ENCODE data around the gene CCDC157.

CCDC157 gene

DNA sequence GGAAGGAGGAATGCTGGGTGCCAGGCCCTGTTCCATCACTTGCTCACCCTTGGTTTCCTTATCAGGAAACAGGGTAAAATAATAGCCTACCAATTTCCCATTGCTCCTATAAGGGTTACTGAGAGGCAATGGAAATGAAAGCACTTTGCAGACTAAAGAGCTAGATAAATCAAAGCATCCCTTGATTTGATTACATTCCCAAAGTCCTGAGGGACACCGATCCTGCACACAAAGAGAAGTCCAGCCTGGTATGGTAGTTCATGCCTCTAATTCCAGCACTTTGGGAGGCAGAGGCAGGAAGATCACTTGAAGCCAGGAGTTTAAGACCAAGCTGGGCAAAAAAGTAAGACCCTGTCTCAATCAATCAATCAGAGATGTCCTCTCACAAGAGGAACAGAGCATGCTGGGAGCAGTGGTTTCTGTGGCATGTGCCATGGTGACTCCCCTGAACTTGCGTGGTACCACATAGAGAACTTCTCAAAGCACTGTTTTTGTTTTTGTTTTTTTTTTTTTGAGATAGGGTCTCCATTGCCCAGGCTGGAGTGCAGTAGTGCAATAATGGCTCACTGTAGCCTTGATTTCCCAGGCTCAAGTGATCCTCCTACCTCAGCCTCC lies 40.7 kb upstream of the CCDC157 start:
- no peak for DNase-seq (ENCODE audit: insufficient read length)
- no peak for FAIRE-seq
- no peak for TF ChIP-seq TAF1 (IDR thresholded peaks at IDR 0.05; ENCODE audit: borderline replicate concordance, low read depth, low read length)
- no peak for TF ChIP-seq POLR2AphosphoS5 (IDR thresholded peaks at IDR 0.05; ENCODE audit: low read depth, low read length)
- no peak for TF ChIP-seq POLR2A (IDR thresholded peaks at IDR 0.05; ENCODE audit: low read depth, low read length)

DNA sequence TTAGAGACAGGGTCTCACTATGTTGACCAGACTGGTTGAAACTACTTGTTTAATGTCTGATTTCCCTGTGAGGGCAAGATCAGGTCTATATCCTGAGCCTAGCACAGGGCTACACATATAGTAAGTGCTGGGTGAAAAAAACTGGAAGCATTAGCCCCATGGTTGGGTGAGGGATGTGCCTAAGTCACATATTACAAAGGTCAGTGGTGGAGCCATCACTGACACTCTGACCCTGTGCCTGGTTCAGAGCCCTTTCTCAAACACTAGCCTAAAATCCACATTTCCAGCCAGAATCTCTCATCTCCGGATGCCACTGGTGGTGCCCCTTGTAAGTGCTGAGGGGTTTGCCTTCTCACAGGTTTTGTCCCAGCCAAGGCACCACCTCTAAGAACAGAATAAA lies 39.0 kb upstream of the CCDC157 start:
- TF ChIP-seq TAF1 (IDR thresholded peaks at IDR 0.05; ENCODE audit: borderline replicate concordance, low read depth, low read length) (no peak), POLR2AphosphoS5 (IDR thresholded peaks at IDR 0.05; ENCODE audit: low read depth, low read length) (no peak), POLR2A (IDR thresholded peaks at IDR 0.05; ENCODE audit: low read depth, low read length) (no peak)
- DNase-seq (ENCODE audit: insufficient read length) (no peak), FAIRE-seq (no peak)

GRCh38 chr22:30318799-30319419 lies 37.9 kb upstream of the CCDC157 start:
- TF ChIP-seq POLR2A (IDR thresholded peaks at IDR 0.05; ENCODE audit: low read depth, low read length) = no peak
- TF ChIP-seq TAF1 (IDR thresholded peaks at IDR 0.05; ENCODE audit: borderline replicate concordance, low read depth, low read length) = no peak
- no peak for TF ChIP-seq POLR2AphosphoS5 (IDR thresholded peaks at IDR 0.05; ENCODE audit: low read depth, low read length)
- no peak for DNase-seq (ENCODE audit: insufficient read length)
- no peak for FAIRE-seq

- no peak for TF ChIP-seq POLR2A (IDR thresholded peaks at IDR 0.05; ENCODE audit: low read depth, low read length)
- no peak for TF ChIP-seq TAF1 (IDR thresholded peaks at IDR 0.05; ENCODE audit: borderline replicate concordance, low read depth, low read length)
- TF ChIP-seq POLR2AphosphoS5 (IDR thresholded peaks at IDR 0.05; ENCODE audit: low read depth, low read length) = no peak
- FAIRE-seq (no peak), DNase-seq (ENCODE audit: insufficient read length) (no peak)
These were observed 36.7 kb upstream of the CCDC157 start for GRCh38 chr22:30320021-30320556.

- FAIRE-seq = no peak
- TF ChIP-seq TAF1 (IDR thresholded peaks at IDR 0.05; ENCODE audit: borderline replicate concordance, low read depth, low read length) (no peak), POLR2AphosphoS5 (IDR thresholded peaks at IDR 0.05; ENCODE audit: low read depth, low read length) (no peak), POLR2A (IDR thresholded peaks at IDR 0.05; ENCODE audit: low read depth, low read length) (no peak)
- no peak for DNase-seq (ENCODE audit: insufficient read length)
These were observed 35.3 kb upstream of the CCDC157 start for GRCh38 chr22:30321461-30321860.

- FAIRE-seq (no peak), DNase-seq (ENCODE audit: insufficient read length) (no peak)
- TF ChIP-seq POLR2AphosphoS5 (IDR thresholded peaks at IDR 0.05; ENCODE audit: low read depth, low read length) = no peak
- no peak for TF ChIP-seq POLR2A (IDR thresholded peaks at IDR 0.05; ENCODE audit: low read depth, low read length)
- TF ChIP-seq TAF1 (IDR thresholded peaks at IDR 0.05; ENCODE audit: borderline replicate concordance, low read depth, low read length) = no peak
These were observed 33.6 kb upstream of the CCDC157 start for GRCh38 chr22:30323246-30323645.

DNA sequence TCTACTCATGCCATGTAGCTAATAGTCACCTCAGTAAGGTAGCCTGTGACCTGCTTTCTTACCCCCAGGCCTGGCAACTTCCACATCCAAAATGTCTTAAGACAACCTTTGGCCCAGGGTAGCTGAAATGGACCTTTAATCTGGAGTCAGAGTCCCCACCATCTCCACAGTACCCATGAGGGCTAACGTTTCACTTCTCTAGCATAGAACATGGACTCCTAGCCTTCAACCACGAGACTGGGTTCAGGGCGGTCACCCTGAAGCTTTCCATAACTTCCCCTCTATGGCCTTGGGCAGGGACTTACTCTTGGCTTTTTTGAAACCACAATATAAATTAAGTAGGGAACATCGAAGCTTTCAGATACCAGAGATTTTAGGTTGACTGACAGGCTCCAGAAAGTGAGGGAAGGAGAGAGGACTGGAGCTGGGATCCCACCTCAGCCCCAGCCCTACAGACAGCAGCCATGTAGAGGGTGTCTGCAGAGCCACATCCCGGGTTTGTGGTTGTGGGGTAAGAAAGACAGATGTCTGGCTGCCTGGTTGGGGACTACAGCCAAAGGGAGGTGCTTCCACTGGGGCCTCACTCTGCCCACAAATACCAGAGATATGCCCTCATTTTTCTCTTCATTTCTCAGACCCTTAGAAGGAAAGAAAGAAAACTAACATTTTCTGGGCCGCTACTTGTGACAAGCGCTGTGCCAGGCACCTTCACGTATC lies 32.6 kb upstream of the CCDC157 start:
- peak; percentile 74 for FAIRE-seq

GRCh38 chr22:30325065-30325720 lies 31.6 kb upstream of the CCDC157 start:
- TF ChIP-seq POLR2A (IDR thresholded peaks at IDR 0.05; ENCODE audit: low read depth, low read length) = no peak
- TF ChIP-seq POLR2AphosphoS5 (IDR thresholded peaks at IDR 0.05; ENCODE audit: low read depth, low read length) = no peak
- TF ChIP-seq TAF1 (IDR thresholded peaks at IDR 0.05; ENCODE audit: borderline replicate concordance, low read depth, low read length) = no peak
- FAIRE-seq (peak; percentile 42), DNase-seq (ENCODE audit: insufficient read length) (no peak)

More for the DNA sequence above, 32.6 kb upstream of the CCDC157 start:
- DNase-seq (ENCODE audit: insufficient read length) = no peak
- TF ChIP-seq POLR2AphosphoS5 (IDR thresholded peaks at IDR 0.05; ENCODE audit: low read depth, low read length) = no peak
- TF ChIP-seq POLR2A (IDR thresholded peaks at IDR 0.05; ENCODE audit: low read depth, low read length) = no peak
- no peak for TF ChIP-seq TAF1 (IDR thresholded peaks at IDR 0.05; ENCODE audit: borderline replicate concordance, low read depth, low read length)

DNA sequence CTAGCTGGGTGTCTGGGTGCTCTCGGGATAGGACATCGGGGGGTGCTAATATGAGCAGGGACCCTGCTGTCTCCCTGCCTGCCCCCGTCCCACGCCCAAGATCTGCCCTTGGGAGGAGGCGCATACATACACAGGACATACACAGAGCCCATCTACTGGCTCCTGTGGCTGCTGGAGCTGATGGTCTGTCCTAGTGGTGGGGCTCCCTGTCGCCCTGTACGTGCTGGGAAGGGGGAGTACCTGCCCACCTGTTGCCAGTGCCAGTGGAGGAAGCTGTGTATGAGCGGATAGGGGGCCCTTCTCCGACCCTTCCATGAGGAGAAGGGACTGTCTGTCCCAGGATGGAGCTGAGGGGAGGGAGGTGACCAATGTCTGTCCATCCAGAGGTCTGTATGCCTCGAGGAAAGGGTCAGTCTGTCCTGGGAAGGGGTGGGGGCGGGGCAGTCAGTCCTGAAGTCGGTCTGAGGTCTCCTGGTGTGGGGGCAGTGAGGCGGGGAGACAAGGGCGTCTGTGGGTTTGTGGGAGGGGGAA lies 31.0 kb upstream of the CCDC157 start:
- TF ChIP-seq POLR2AphosphoS5 (IDR thresholded peaks at IDR 0.05; ENCODE audit: low read depth, low read length) (no peak), TAF1 (IDR thresholded peaks at IDR 0.05; ENCODE audit: borderline replicate concordance, low read depth, low read length) (no peak), POLR2A (IDR thresholded peaks at IDR 0.05; ENCODE audit: low read depth, low read length) (no peak)
- FAIRE-seq (no peak), DNase-seq (ENCODE audit: insufficient read length) (no peak)

DNA sequence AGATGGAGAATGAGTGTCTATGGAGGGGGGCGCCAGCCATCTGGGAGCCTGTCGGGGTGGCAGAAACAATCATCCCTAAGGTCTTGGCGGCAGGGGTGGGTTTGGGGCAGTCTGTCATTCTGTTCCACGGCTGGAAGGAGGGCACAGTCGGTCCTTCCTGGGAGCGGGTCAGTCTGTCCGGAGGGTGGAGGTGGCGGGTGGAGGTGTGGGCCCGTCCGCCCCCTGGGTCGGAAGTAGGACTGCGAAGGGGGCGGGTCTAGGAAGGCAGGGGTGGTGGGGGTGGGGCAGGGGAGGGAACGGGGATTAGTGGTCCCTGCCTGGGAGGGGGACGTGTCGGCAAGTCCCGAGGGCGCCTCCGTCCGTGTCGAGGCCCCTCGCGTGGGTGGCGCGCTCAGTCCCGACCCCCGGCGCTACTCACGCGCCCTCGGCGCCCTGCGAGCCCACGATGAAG lies 30.5 kb upstream of the CCDC157 start:
- TF ChIP-seq TAF1 (IDR thresholded peaks at IDR 0.05; ENCODE audit: borderline replicate concordance, low read depth, low read length) = no peak
- TF ChIP-seq POLR2AphosphoS5 (IDR thresholded peaks at IDR 0.05; ENCODE audit: low read depth, low read length) = no peak
- no peak for TF ChIP-seq POLR2A (IDR thresholded peaks at IDR 0.05; ENCODE audit: low read depth, low read length)
- FAIRE-seq (peak; percentile 78), DNase-seq (ENCODE audit: insufficient read length) (peak; percentile 56)
